GM23248 (cell line): Measurements from ENCODE around the gene SLC6A9. TPM values are rescaled to one million over a fixed set of nuclear protein-coding genes. Genes with fewer than 3 reads are reported as not detected.

Experiments
- DNase-seq: peaks from one replicate; pipeline ENCODE4 v3.0.0-alpha.2; 2015
- H2AFZ ChIP-seq: fragments of 200-600 bp; sonication (generic); 2 replicates; pipeline ENCODE4 v1.6.1; 2016; ENCODE audit warnings: antibody characterized with exemption
- H3F3A ChIP-seq: fragments of 200-600 bp; sonication (generic); 2 replicates; pipeline ENCODE4 v1.6.1; 2016; ENCODE audit warnings: mild to moderate bottlenecking, antibody characterized with exemption, mixed run types; ENCODE audit not compliant: insufficient read depth
- H3K27ac ChIP-seq: fragments of 200-600 bp; sonication (generic); 2 replicates; pipeline ENCODE4 v1.5.1; 2016; ENCODE audit warnings: mild to moderate bottlenecking
- H3K27me3 ChIP-seq: fragments of 200-600 bp; sonication (generic); replicated peaks from 2 replicates; pipeline ENCODE4 v1.6.1; 2016; ENCODE audit warnings: mild to moderate bottlenecking; ENCODE audit not compliant: insufficient read depth
- H3K36me3 ChIP-seq: fragments of 200-600 bp; sonication (generic); 2 replicates; pipeline ENCODE4 v1.6.1; 2016; ENCODE audit warnings: low read depth, mild to moderate bottlenecking
- H3K4me1 ChIP-seq: fragments of 200-600 bp; sonication (generic); 2 replicates; pipeline ENCODE4 v1.6.1; 2016; ENCODE audit warnings: mild to moderate bottlenecking; ENCODE audit not compliant: insufficient read depth
- H3K4me2 ChIP-seq: fragments of 200-600 bp; sonication (generic); one replicate; pipeline ENCODE4 v1.6.1; 2016; ENCODE audit warnings: mild to moderate bottlenecking; ENCODE audit not compliant: unreplicated experiment
- H3K4me3 ChIP-seq: fragments of 200-600 bp; sonication (generic); 2 replicates; pipeline ENCODE4 v1.5.1; 2016; ENCODE audit warnings: mild to moderate bottlenecking
- H3K79me2 ChIP-seq: fragments of 200-600 bp; sonication (generic); 2 replicates; pipeline ENCODE4 v1.6.1; 2016; ENCODE audit warnings: mild to moderate bottlenecking; ENCODE audit not compliant: insufficient read depth
- H3K9ac ChIP-seq: fragments of 200-600 bp; sonication (generic); 2 replicates; pipeline ENCODE4 v1.6.1; 2016; ENCODE audit warnings: mild to moderate bottlenecking
- H3K9me2 ChIP-seq: fragments of 200-600 bp; sonication (generic); 2 replicates; pipeline ENCODE4 v1.6.1; 2016; ENCODE audit warnings: mixed run types, mild to moderate bottlenecking, moderate library complexity; ENCODE audit not compliant: insufficient read depth
- H3K9me3 ChIP-seq: fragments of 200-600 bp; sonication (generic); one replicate; pipeline ENCODE4 v1.6.1; 2017; ENCODE audit warnings: low read depth
- H4K20me1 ChIP-seq: fragments of 200-600 bp; sonication (generic); 2 replicates; pipeline ENCODE4 v1.6.0; 2016; ENCODE audit not compliant: insufficient read depth
- EZH2 ChIP-seq: fragments of 200-600 bp; sonication (generic); IDR thresholded peaks from 2 replicates; pipeline ENCODE4 v1.6.1; 2018; ENCODE audit warnings: antibody characterized with exemption, mild to moderate bottlenecking; ENCODE audit not compliant: insufficient read depth, poor library complexity, severe bottlenecking
- EZH2phosphoT487 ChIP-seq: fragments of 200-600 bp; sonication (generic); IDR thresholded peaks from 2 replicates; pipeline ENCODE4 v1.6.1; 2018; ENCODE audit warnings: antibody characterized with exemption, moderate library complexity, mild to moderate bottlenecking, low read depth; ENCODE audit not compliant: insufficient read depth
- WGBS, 2 experiments: methylation state at CpG; one replicate each; pipeline ENCODE4 v1.1.6; 2015 to 2017; ENCODE audit warnings: low lambda C conversion rate in 2 of 2, low coverage in 1 of 2; ENCODE audit errors: missing lambda C conversion rate in 2 of 2; 5-methylcytosine and 5-hydroxymethylcytosine counted together
- in situ Hi-C: fragments of 300-500 bp; cut with MboI; formaldehyde crosslinking; loops from 2 replicates; pipeline ENCODE4 v1.15.0; 2020
- polyA plus RNA-seq: library from polyadenylated mRNA; unstranded; fragments of >200 nt; fragmentation: Nextera tagmentation; extraction: Ambion mirVana; gene quantifications from 2 replicates; pipeline ENCODE4 v1.2.1, GENCODE V29; 2016
- total RNA-seq: library from RNA; depleted of rRNA; stranded (reverse); fragments of >200 nt; shearing (Covaris generic); gene quantifications from 2 replicates; pipeline ENCODE4 v1.2.3, GENCODE V29; 2014

SLC6A9 gene
- total and polyA plus RNA-seq, 2 experiments from 2014 or later: 22.2 to 34.6 TPM

- H3K9me3 ChIP-seq: no peaks in the 10 kb centered on the region
- peaks cover 34% of the 10 kb centered on the region for H3K4me1 ChIP-seq
- no peaks in the 10 kb centered on the region for H4K20me1 ChIP-seq
- H3K27ac ChIP-seq: no peak overlapping the region
- in situ Hi-C loops: no loop called here
- H2AFZ ChIP-seq: no peak overlapping the region
- no peak overlapping the region for H3K4me3 ChIP-seq
- H3F3A ChIP-seq: peaks cover 30% of the 10 kb centered on the region
- no peak for DNase-seq
- TF ChIP-seq EZH2: no peak
- no peak for TF ChIP-seq EZH2phosphoT487
- H3K36me3 ChIP-seq: no peaks in the 10 kb centered on the region
- H3K27me3 ChIP-seq: no peaks in the 10 kb centered on the region
- H3K9ac ChIP-seq: no peak overlapping the region
- 52 to 55% methylated on average over 5 of the region's 5 CpGs for WGBS, 2 experiments
- no peaks in the 10 kb centered on the region for H3K79me2 ChIP-seq
- H3K9me2 ChIP-seq: no peaks in the 10 kb centered on the region
- no peak overlapping the region for H3K4me2 ChIP-seq
Observed at GRCh38 chr1:44037154-44037553, 5.9 kb upstream of the SLC6A9 start.

GRCh38 chr1:44036409-44037139 lies 5.3 kb upstream of the SLC6A9 start:
- Histone ChIP-seq H3K27ac (no peak overlapping the region), H3K27me3 (no peaks in the 10 kb centered on the region), H4K20me1 (no peaks in the 10 kb centered on the region), H3K9ac (no peak overlapping the region), H3K79me2 (no peaks in the 10 kb centered on the region), H3K4me3 (no peak overlapping the region), H3K9me3 (no peaks in the 10 kb centered on the region), H3K9me2 (no peaks in the 10 kb centered on the region), H3K4me1 (peaks cover 34% of the 10 kb centered on the region), H3F3A (peaks cover 30% of the 10 kb centered on the region), H3K4me2 (no peak overlapping the region), H3K36me3 (no peaks in the 10 kb centered on the region), H2AFZ (no peak overlapping the region)
- no peak for TF ChIP-seq EZH2phosphoT487
- no peak for TF ChIP-seq EZH2
- in situ Hi-C loops: no loop called here
- 4 to 6% methylated on average over 6 of the region's 6 CpGs for WGBS, 2 experiments
- peak; percentile 83 for DNase-seq

- Histone ChIP-seq H3K27me3 (no peaks in the 10 kb centered on the region), H3K4me3 (no peak overlapping the region), H3K9ac (no peak overlapping the region), H3K9me2 (no peaks in the 10 kb centered on the region), H3K27ac (no peak overlapping the region), H3K4me2 (no peak overlapping the region), H3K4me1 (peaks cover 29% of the 10 kb centered on the region), H3K9me3 (no peaks in the 10 kb centered on the region), H2AFZ (0 out of 2 replicates have a peak overlapping the region, but pooled peaks have one; percentile 23), H3F3A (peaks cover 25% of the 10 kb centered on the region), H3K79me2 (no peaks in the 10 kb centered on the region), H4K20me1 (no peaks in the 10 kb centered on the region), H3K36me3 (no peaks in the 10 kb centered on the region)
- DNase-seq: peak; percentile 28
- in situ Hi-C loops: no loop called here
- WGBS, 2 experiments: 58 to 60% methylated on average over 8 of the region's 8 CpGs
- TF ChIP-seq EZH2 (no peak), EZH2phosphoT487 (no peak)
Observed at GRCh38 chr1:44035726-44036408, 4.6 kb upstream of the SLC6A9 start.

- H3K27ac ChIP-seq: no peak overlapping the region
- no peak overlapping the region for H3K4me2 ChIP-seq
- H3K9ac ChIP-seq: no peak overlapping the region
- no peak for DNase-seq
- H3K9me3 ChIP-seq: no peaks in the 10 kb centered on the region
- no peak overlapping the region for H3K4me3 ChIP-seq
- peaks cover 19% of the 10 kb centered on the region for H3F3A ChIP-seq
- H2AFZ ChIP-seq: 0 out of 2 replicates have a peak overlapping the region, but pooled peaks have one; percentile 23
- no peak for TF ChIP-seq EZH2
- TF ChIP-seq EZH2phosphoT487: no peak
- in situ Hi-C loops: no loop called here
- no peaks in the 10 kb centered on the region for H3K79me2 ChIP-seq
- 71 to 72% methylated on average over 11 of the region's 11 CpGs for WGBS, 2 experiments
- H3K4me1 ChIP-seq: peaks cover 23% of the 10 kb centered on the region
- H3K36me3 ChIP-seq: no peaks in the 10 kb centered on the region
- no peaks in the 10 kb centered on the region for H4K20me1 ChIP-seq
- no peaks in the 10 kb centered on the region for H3K27me3 ChIP-seq
- no peaks in the 10 kb centered on the region for H3K9me2 ChIP-seq
Observed at GRCh38 chr1:44034976-44035716, 3.9 kb upstream of the SLC6A9 start.
